HG02798 (cell line): ENCODE data around the gene TMEM225.
A peak's percentile ranks its signal among the peaks of the same experiment; 100 is the strongest.
"Not testable (repeated sequence)": the region's sequence is repeated elsewhere in the genome, so short reads cannot be mapped to it uniquely, and the experiment has no call there.

Source experiments
- ATAC-seq: cut with Tn5 transposase; IDR thresholded peaks from one replicate; pipeline ENCODE4 v1.9.1; 2021; ENCODE audit warnings: mild to moderate bottlenecking; ENCODE audit not compliant: unreplicated experiment, poor library complexity

The TMEM225 gene, protein sequence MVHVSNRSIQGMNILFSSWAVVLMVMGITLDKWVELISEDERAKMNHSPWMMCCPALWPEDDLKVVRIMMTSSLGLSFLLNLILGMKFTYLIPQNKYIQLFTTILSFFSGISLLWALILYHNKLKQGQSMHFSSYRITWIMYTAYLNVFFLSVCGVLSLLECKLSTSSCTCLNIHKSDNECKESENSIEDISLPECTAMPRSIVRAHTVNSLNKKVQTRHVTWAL

DNA sequence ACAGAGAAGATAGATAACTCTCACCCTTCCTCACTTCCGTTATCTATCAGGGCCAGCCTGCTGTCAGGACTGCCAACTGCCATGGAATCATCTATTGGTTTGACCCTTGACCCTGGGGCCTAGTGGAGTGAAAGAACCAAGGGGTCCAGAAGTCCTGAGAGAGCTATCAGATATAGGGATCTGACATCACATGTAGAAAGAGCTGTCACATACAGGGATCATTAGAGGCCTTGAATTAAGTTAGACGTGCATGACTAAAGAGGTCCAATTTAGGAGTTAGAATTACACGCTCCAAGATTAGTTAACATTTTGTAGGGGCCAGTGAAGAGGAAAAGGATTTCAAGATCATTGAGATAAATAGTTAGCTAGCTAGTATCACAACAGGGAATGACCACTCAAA is at the start of gene TMEM225:
Gene TMEM225 (minus strand): TSS at position 101 of the 400 bp plus-strand sequence. CDS start 245 bp downstream, outside the sequence.
- ATAC-seq = no peak

DNA sequence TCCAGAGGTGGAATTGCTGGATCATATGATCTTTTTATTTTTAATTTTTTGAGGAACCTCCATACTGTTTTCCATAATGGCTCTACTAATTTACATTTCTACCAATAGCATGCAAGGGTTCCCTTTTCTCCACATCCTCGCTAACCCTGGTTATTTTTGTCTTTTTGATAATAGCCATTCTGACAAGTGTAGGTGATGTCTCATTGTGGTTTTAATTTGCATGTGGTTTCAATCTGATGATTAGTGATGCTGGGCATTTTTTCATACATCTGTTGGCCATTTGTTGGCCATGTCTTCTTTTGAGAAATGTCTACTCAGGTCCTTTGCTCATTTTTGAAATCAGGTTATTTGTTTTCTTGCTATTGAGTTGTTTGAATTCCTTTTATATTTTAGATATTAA is 38.6 kb upstream of the TMEM225 start:
- no peak for ATAC-seq

DNA sequence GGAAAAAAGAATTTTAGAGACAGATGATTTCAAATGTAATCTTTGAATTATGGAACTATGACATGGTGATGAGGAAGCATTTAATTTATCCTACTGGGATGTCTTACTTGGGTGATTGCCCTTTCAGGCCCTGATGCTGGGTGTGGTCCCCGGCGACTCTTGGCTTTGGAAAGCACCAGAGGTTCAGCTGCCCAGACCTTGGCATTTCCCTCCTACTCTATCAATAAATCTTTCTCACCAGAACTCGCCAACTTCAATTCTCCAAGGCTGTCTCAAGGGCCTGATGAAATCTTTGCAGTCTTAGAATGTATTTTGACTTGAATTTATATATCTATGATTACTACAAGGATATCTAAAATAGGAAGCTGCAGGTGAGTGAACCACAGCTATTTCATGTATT is 35.5 kb upstream of the TMEM225 start:
- no peak for ATAC-seq

DNA sequence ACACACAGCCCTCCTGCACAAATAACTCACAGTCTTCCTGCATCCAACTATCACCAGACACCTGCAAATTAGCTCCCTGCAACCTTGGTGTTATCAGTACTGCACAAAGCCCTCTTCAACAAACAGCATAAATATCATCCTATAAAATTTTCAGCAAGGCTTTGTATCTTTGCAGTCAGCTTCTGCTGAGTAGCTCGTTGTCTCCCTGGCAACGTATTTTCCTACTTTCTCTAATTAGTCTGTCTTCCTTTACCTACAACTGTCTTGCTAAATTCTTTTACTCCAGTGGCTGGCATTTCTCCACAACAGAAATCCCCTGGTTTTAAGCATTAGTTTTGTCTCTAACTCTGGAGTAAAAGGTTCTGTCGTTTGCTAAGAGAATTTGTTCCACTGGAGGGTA is 20.4 kb upstream of the TMEM225 start:
- no peak for ATAC-seq

DNA sequence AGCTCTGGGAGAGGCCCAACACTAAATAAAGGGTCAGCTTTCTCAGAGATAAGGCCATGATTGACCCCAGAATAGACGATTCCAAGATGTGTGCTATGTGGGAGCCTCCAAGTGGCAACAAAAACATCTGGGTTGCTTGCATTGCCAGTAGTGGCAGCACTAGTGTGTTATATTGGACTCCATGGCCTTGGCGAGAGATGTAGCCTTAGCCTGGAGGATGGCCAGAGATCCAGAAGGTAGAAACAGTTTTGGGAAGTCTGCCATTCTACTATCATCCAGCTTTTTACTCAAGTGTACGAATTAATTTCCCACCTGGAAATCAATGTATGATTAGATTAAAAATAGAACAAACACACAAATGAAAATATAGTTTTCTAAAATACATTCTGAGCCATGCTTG is 19.5 kb upstream of the TMEM225 start:
- ATAC-seq = no peak

DNA sequence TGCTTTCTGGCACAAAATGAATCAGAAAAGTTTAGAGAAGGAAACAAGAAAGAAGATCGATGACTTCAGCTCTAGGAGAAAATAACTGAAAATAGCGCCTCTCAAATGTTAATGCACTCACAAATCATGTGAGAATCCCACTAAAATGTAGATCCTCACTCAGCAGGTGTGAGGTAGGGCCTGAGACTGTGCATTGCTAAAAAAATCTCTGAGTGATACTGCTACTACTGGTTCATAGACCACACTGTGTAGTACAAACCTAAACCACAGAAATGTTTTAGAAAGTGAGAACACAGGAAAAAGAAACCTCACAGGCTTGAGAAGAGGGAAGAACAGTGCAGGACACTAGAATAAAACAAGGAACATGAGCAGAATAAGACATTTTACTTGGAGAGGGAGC is 18.5 kb upstream of the TMEM225 start:
- ATAC-seq = peak; percentile 61

DNA sequence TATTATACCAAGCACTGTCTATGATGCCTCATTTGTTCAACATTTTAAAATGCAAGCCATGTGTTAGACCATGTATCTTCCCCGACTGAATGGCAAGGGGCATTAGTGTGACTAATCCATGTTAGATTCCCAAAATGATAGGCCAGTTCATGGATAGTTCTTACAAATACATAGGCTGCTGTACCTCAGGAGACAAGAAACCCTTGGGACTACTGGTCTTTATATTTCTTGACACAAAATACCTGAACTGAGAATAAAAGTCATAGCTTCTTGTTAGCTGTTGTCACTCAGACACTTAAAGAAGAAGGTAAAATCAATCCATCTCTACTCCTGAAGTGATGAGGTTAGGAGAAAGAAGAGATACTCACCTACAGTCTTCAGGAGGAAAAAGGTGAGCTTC is 16.4 kb upstream of the TMEM225 start, which contains the start of gene OR8D4:
Gene OR8D4 (plus strand): TSS at position 301 of the 400 bp plus-strand sequence. CDS start 4,265 bp downstream, outside the sequence.
- no peak for ATAC-seq

DNA sequence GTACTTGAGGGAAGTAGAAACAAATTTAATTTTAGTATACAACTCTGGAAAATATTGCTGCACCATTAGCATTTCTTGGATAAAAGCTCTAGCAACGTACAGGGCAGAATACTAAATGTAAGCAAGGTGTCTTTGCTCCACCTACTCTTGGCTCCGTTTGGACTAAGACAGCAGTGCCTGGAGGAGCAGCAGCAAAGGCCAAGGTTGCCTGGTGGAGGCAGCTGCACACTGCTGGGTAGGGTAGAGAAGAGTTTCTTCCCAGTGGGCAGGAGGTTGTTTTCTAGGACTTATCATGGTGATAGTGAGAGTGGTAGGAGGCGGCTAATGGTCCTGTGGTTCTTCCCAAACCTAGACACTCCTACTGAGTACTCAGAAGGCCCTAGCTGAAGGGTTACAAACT is 14.3 kb upstream of the TMEM225 start:
- no peak for ATAC-seq

DNA sequence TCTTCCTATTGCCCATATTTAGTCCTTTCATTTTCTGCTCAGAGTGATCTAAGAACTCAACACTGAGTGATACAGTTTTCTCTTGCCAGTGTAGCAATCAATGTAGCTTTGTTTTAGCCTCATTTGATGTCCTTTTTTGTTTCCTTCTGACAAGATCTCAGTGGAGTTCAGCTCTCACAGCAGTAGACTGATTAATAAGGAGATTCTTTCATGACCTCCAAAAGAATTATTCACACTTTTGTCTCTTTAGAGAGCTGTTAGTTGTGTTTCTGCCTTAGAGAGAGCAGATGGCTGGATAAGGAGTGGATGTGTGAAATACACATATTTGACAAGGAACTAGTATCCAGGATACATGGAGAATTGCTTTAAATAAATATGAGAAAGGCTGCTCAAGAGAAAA is 6.6 kb upstream of the TMEM225 start:
- no peak for ATAC-seq

DNA sequence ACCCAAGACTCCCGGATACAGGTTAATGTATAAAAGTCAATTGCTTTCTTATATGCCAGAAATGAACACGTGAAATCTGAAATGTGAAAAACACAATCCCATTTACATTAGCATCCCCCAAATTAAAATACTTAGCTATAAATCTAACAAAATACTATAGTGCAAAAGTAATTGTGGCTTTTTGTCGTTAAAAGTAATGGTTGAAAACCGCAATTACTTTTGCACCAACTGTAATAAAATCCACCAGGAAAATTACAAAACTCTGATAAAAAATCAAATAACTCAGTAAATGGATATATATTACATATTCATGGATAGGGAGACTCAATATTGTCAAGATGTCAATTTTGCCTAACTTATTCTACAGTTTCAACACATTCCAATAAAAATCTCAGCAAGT is 4.6 kb downstream of the TMEM225 start:
- no peak for ATAC-seq

DNA sequence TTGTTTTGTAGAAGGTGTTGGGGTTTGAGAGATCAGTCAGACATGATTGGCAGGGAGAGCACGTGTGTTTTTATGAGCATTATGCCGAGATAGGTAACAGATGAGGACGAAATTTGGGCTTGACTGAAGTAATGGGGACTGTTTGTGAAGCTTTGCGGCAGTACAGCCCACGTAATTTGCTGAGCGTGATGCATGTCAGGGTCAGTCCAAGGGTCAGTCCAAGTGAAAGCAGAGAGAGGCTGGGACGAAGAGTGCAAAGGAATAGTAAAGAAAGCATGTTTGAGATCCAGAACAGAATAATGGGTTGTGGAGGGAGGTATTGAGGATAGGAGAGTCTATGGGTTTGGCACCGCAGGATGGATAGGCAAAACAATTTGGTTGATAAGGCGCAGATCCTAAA is 17.7 kb downstream of the TMEM225 start:
- ATAC-seq = not testable (repeated sequence)

DNA sequence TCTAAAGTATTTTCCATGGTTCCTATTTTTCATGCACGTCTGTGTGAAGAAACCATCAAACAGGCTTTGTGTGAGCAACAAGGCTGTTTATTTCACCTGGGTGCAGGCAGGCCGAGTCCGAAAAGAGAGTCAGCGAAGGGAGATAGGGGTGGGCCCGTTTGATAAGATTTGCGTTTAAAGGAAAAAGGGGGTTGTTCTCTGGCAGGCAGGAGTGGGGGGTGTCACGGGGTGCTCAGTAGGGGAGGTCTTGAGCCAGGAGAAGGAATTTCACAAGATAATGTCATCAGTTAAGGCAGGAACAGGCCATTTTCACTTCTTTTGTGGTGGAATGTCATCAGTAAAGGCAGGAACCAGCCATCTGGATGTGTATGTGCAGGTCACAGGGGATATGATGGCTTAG is 20.2 kb downstream of the TMEM225 start:
- not testable (repeated sequence) for ATAC-seq

DNA sequence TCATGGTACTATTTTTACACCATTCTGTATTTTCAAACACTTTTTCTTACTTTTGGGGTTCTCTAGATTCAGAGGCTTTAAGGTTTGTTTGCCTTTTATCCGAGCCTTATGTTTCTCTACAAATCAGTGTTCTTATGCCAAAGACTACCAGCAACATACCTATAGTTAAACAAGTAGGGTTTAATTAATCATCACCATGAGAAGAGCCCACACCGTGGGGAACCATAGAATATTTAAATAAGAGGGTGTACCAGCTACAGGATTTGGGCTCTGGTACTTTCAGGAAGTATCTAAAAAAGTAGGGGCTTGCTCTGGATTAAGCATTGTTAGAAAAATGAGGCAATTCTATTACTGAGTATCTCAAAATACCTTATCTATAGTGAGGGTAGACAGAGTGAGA is 25.7 kb downstream of the TMEM225 start:
- no peak for ATAC-seq

DNA sequence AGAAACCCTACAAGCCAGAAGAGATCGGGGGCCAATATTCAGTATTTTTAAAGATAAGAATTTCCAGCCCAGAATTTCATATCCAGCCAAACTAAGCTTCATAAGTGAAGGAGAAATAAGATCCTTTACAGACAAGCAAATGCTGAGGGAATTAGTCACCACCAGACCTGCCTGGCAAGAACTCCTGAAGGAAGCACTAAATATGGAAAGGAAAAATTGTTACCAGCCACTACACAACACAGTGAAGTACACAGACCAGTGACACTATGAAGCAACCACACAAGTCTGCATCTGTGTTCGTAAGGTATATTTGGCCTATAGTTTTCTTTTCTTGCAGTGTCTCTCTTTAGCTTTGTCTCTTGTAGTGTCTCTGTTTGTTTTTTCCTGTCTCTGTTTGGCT is 29.0 kb downstream of the TMEM225 start:
- no peak for ATAC-seq

DNA sequence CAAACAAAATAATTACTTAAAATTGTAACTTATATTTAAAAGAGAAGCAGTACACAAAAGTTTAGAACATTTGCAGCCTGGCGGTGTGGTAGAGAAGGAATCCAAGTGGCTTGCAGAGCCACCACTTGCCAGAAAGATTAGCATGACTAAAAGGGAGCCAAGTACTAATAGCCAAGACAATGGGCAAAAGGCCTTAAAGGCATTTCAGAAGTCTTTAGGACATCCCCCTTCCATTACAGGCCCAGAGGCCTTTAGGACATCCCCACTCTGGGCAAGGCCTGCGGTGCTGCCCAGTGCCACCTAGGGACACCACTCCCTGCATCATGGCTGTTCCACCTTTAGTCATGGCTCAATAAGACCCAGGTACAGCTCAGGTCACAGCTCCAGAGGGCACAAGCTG is 32.4 kb downstream of the TMEM225 start:
- ATAC-seq = no peak

DNA sequence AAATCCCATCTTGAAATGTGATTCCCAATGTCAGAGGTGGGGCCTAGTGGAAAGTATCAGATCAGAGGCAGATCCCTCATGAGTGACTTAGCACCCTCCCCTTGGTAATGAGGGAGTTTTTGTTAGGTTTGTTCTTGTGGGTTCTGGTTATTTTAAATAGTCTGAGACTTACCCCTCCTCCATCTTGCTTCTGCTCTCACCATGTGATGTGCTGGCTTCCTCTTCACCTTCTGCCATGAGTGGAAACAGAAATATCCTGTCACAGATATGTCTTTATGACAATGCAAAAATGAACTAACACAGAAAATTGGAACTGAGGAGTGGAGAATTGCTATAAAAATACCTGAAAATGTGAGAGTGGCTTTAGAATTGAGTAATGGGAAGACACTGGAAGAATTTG is 33.1 kb downstream of the TMEM225 start:
- ATAC-seq = no peak

DNA sequence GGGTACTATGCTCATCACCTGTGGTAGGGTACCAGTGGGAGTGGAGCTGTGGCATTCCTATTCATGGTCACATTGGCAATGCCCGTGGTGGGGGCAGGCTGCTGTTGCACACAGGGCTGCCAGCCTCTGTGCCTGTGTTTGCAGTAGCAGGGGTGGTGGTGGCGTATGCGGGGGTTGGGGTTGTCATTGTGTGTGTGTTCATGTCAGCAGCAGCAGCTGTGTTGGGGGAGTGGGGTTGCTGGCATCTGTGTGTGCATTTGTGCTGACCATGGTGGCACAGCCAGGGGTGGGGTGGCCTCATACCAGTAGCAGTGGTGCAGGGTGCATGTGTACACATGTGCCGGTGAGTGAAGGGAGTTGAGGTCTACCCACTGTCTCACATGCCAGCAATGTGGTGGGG is 34.4 kb downstream of the TMEM225 start:
- ATAC-seq = no peak

DNA sequence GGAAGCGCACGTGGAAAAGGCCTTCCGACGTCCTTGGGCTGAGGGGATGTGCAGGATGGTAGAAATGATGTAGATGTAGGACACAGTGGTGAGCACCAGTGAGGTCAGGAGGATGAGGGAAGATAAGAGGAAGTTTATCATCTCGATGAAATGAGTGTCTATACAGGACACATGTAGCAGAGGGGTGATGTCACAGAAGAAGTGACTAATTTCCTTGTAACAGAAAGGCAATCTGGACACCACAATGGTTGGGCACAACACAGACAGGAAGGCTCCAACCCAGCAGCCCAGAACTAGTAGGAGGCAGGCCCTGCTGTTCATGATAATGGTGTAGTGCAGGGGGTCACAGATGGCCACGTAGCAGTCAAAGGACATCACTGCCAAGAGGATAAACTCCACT is 44.3 kb downstream of the TMEM225 start:
- no peak for ATAC-seq

DNA sequence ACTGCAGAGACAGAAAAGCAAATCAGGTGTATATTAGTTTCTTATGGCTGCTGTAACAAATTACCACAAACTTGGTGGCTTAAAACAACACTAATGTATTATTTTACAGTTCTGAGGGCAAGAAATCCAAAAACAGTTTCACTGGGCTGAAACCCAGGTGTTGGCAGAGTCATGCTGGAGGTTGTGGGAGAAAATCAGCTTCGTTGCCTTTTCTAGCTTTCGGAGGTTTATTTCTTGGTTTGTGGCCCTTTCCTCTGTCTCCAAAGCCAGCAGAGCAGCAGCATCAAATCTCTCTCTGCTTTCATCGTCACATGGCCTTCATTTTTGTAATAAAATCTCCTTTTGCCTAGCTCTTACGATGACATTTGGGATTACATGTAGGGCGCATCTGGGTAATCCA is 46.3 kb downstream of the TMEM225 start:
- no peak for ATAC-seq

DNA sequence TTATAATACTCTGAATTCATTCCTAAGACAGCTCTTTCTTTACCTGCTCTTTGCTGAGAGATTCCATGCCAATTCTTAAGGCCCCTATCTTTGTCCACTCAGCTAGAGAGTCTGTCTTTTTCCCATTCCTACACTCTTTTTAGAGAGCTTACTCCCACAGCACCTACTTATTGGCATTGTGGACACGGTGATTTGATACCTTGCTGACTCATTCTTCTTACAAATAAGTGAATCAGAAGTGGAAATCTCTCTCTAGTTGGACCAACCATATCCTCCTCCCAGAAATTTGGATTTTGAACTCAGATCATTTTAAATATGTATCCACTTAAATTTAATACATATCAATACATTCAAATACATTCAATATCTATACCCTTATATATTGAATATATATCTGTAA is 46.8 kb downstream of the TMEM225 start:
- no peak for ATAC-seq

DNA sequence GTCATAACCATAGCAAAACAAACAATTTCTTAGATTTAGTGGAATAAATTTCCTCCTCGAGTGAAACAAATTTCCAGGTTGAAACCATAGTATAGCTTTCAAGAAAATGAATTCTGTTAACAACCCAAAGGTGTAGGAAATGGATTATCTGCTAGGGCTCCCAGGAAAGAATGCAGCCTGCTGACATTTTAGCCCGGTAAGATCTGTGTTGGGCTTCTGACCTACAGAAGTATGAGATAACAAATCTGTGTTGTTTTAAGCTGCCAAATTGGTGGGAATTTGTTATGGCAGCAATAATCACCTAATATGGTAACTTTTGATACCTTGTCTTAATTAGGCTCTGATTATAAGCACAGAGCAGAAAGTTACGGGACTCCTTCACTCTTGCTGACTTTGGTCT is 47.3 kb downstream of the TMEM225 start:
- ATAC-seq = no peak

DNA sequence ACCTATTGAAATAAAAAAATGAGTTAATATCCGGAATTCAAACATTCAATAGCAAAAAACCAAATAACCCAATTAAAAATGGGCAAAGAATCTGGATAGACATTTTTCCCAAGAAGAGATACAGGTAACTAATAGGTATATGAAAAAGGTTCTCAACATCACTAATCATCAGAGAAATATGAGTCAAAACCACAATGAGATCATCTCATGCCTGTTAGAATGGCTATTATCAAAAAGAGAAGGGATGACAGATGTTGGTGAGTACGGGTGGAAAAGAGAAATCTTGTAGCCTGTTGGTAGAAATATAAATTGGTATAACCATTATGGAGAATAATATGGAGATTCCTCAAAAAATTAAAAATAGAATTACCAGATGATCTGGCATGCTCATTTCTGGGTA is 52.4 kb downstream of the TMEM225 start:
- ATAC-seq = no peak
